H1 (cell line): ENCODE data around the gene PARK7. TPM values are rescaled to one million over a fixed set of nuclear protein-coding genes. Genes with fewer than 3 reads are reported as not detected.

ENCODE experiments used
- CTCF ChIA-PET: fragments of 300-600 bp; sonication (Branson Sonifier 250); formaldehyde crosslinking; loops from one replicate; lab custom pipeline; 2021; ENCODE audit not compliant: partially characterized antibody; lab: Charles Lee
- POLR2A ChIA-PET: fragments of 300-600 bp; sonication (Branson Sonifier 250); formaldehyde crosslinking; loops from one replicate; lab custom pipeline; 2021; ENCODE audit warnings: inconsistent platforms; ENCODE audit not compliant: partially characterized antibody; lab: Charles Lee
- DNase-seq, 2 experiments: peaks; one replicate each; pipeline versions ENCODE4 v3.0.0 to v3.0.0-alpha.2; 2010 to 2022; ENCODE audit warnings: low spot score in 2 of 2, low read depth in 1 of 2, mixed read lengths in 1 of 2
- FAIRE-seq: peaks from 2 replicates; lab custom pipeline; 2011; peaks lifted over from hg19 to GRCh38; lab: Jason Lieb, UNC
- H2AFZ ChIP-seq: 2 replicates; pipeline ENCODE4 v1.8.1; 2012; ENCODE audit warnings: low read length, inconsistent platforms
- H2AK5ac ChIP-seq: 2 replicates; pipeline ENCODE4 v1.6.1; 2013; ENCODE audit warnings: low read depth, low read length
- H2BK120ac ChIP-seq: replicated peaks from 2 replicates; pipeline ENCODE3; 2013; ENCODE audit warnings: low read depth, low read length, inconsistent platforms
- H2BK12ac ChIP-seq: 2 replicates; pipeline ENCODE4 v1.6.1; 2013; ENCODE audit warnings: low read depth, low read length
- H2BK15ac ChIP-seq: 2 replicates; pipeline ENCODE4 v1.6.1; 2013; ENCODE audit warnings: low read length
- H2BK20ac ChIP-seq: 2 replicates; pipeline ENCODE4 v1.6.1; 2013; ENCODE audit warnings: low read length
- H2BK5ac ChIP-seq: 2 replicates; pipeline ENCODE4 v1.6.1; 2013; ENCODE audit warnings: low read depth, low read length
- H3K14ac ChIP-seq: 2 replicates; pipeline ENCODE4 v1.6.1; 2013; ENCODE audit warnings: inconsistent platforms; ENCODE audit not compliant: insufficient read length
- H3K18ac ChIP-seq: 2 replicates; pipeline ENCODE4 v1.6.1; 2013; ENCODE audit warnings: low read length; ENCODE audit errors: extremely low read depth
- H3K23ac ChIP-seq: 2 replicates; pipeline ENCODE4 v1.6.1; 2013; ENCODE audit warnings: inconsistent platforms; ENCODE audit not compliant: insufficient read length
- H3K23me2 ChIP-seq: 2 replicates; pipeline ENCODE4 v1.6.1; 2013; ENCODE audit warnings: low read depth, low read length
- H3K27ac ChIP-seq: 2 replicates; pipeline ENCODE4 v1.6.1; 2011; ENCODE audit warnings: low read depth, low read length, inconsistent platforms
- H3K27me3 ChIP-seq, 4 experiments: replicated peaks in 1 of 4; 1 replicate in 1 of 4; 2 replicates in 3 of 4; pipeline versions ENCODE4 v1.6.1 to v1.8.1; 2011 to 2013; ENCODE audit warnings: low read length in 3 of 4, mild to moderate bottlenecking in 3 of 4, inconsistent platforms in 2 of 4, mixed read lengths in 2 of 4, moderate library complexity in 1 of 4; ENCODE audit not compliant: control insufficient read depth in 3 of 4, insufficient read depth in 3 of 4; ENCODE audit errors: extremely low read depth in 1 of 4
- H3K36me3 ChIP-seq, 4 experiments: 2 replicates each; pipeline versions ENCODE4 v1.6.1 to v1.8.1; 2011 to 2013; ENCODE audit warnings: mild to moderate bottlenecking in 4 of 4, low read length in 3 of 4, moderate library complexity in 2 of 4, control low read depth in 1 of 4, inconsistent platforms in 1 of 4; ENCODE audit not compliant: insufficient read depth in 4 of 4, control insufficient read depth in 2 of 4
- H3K4ac ChIP-seq: replicated peaks from 2 replicates; pipeline ENCODE3; 2013; ENCODE audit warnings: low read length, low read depth, mixed read lengths, inconsistent platforms; ENCODE audit not compliant: insufficient read length
- H3K4me1 ChIP-seq, 4 experiments: replicated peaks in 1 of 4; 1 replicate in 1 of 4; 2 replicates in 3 of 4; pipeline versions ENCODE4 v1.6.1 to v1.8.1; 2011 to 2013; ENCODE audit warnings: low read length in 3 of 4, inconsistent platforms in 2 of 4, mixed read lengths in 1 of 4; ENCODE audit not compliant: insufficient read depth in 4 of 4, control insufficient read depth in 3 of 4
- H3K4me2 ChIP-seq, 2 experiments: 2 replicates each; pipeline versions ENCODE4 v1.6.1 to v1.8.1; 2011 to 2013; ENCODE audit warnings: low read depth in 2 of 2, low read length in 2 of 2, control low read depth in 1 of 2, inconsistent platforms in 1 of 2, mild to moderate bottlenecking in 1 of 2; ENCODE audit not compliant: insufficient read depth in 1 of 2
- H3K4me3 ChIP-seq, 4 experiments: fragments of 200-600, 300-600 bp in 1 of 4; sonication (generic), shearing (Covaris generic), sonication (Bioruptor Twin) in 1 of 4; 2 replicates each; pipeline versions ENCODE4 v1.5.1 to v1.8.1; 2011 to 2016; ENCODE audit warnings: low read length in 4 of 4, low read depth in 3 of 4, control low read depth in 2 of 4, inconsistent platforms in 2 of 4, mild to moderate bottlenecking in 2 of 4, mixed read lengths in 1 of 4, moderate library complexity in 1 of 4; ENCODE audit not compliant: insufficient read depth in 2 of 4; ENCODE audit errors: extremely low read depth in 1 of 4
- H3K56ac ChIP-seq: replicated peaks from 2 replicates; pipeline ENCODE3; 2013; ENCODE audit warnings: low read depth, mild to moderate bottlenecking, mixed read lengths, low read length, inconsistent platforms; ENCODE audit not compliant: insufficient read length
- H3K79me1 ChIP-seq: 2 replicates; pipeline ENCODE4 v1.6.1; 2013; ENCODE audit warnings: low read depth, low read length, control low read depth
- H3K79me2 ChIP-seq, 2 experiments: 2 replicates each; pipeline versions ENCODE4 v1.6.1 to v1.8.1; 2012 to 2013; ENCODE audit warnings: low read length in 2 of 2, mild to moderate bottlenecking in 2 of 2, inconsistent platforms in 1 of 2; ENCODE audit not compliant: insufficient read depth in 2 of 2, control insufficient read depth in 1 of 2
- H3K9ac ChIP-seq, 4 experiments: replicated peaks in 1 of 4; 1 replicate in 1 of 4; 2 replicates in 3 of 4; pipeline versions ENCODE4 v1.6.1 to v1.8.1; 2011 to 2013; ENCODE audit warnings: low read depth in 3 of 4, low read length in 3 of 4, control low read depth in 2 of 4, mild to moderate bottlenecking in 2 of 4, moderate library complexity in 2 of 4, inconsistent platforms in 1 of 4; ENCODE audit errors: extremely low read depth in 1 of 4
- H3K9me3 ChIP-seq, 2 experiments: 2 replicates each; pipeline versions ENCODE4 v1.6.1 to v1.8.1; 2012 to 2013; ENCODE audit warnings: mild to moderate bottlenecking in 2 of 2, moderate library complexity in 2 of 2, control low read depth in 1 of 2, inconsistent platforms in 1 of 2, low read depth in 1 of 2, low read length in 1 of 2, mixed read lengths in 1 of 2; ENCODE audit not compliant: insufficient read depth in 2 of 2
- H4K20me1 ChIP-seq, 2 experiments: replicated peaks in 1 of 2; 2 replicates each; pipeline versions ENCODE3 to v1.8.1; 2011 to 2013; ENCODE audit warnings: inconsistent platforms in 2 of 2, low read length in 2 of 2, mild to moderate bottlenecking in 1 of 2; ENCODE audit not compliant: insufficient read depth in 2 of 2, control insufficient read depth in 1 of 2
- H4K5ac ChIP-seq: 2 replicates; pipeline ENCODE4 v1.6.1; 2013; ENCODE audit warnings: low read length, low read depth, mixed read lengths, inconsistent platforms; ENCODE audit not compliant: insufficient read length
- H4K8ac ChIP-seq: 2 replicates; pipeline ENCODE4 v1.8.0; 2013; ENCODE audit warnings: mild to moderate bottlenecking, moderate library complexity, low read length, inconsistent platforms; ENCODE audit not compliant: insufficient read depth; ENCODE audit errors: extremely low read depth
- H4K91ac ChIP-seq: replicated peaks from 2 replicates; pipeline ENCODE3; 2013; ENCODE audit warnings: low read length, mixed read lengths, inconsistent platforms; ENCODE audit not compliant: insufficient read length
- BACH1 ChIP-seq: IDR thresholded peaks from 2 replicates; pipeline ENCODE4 v1.6.1; 2012; ENCODE audit warnings: low read length, improper control_type of control experiment
- SP4 ChIP-seq: IDR thresholded peaks from 2 replicates; pipeline ENCODE4 v1.6.1; 2012; ENCODE audit warnings: low read length, inconsistent platforms
- WGBS, 2 experiments: shearing (Covaris generic) in 1 of 2; methylation state at CpG; one replicate each; pipeline versions ENCODE4 v1.1.6 to v1.1.7; 2013 to 2015; ENCODE audit warnings: low lambda C conversion rate in 2 of 2, mixed read lengths in 2 of 2, inconsistent platforms in 1 of 2, low coverage in 1 of 2, missing lambda C conversion rate in 1 of 2; ENCODE audit not compliant: insufficient replicate concordance in 2 of 2, insufficient coverage in 1 of 2, insufficient read length in 1 of 2; ENCODE audit errors: extremely low coverage in 1 of 2, missing lambda C conversion rate in 1 of 2; 5-methylcytosine and 5-hydroxymethylcytosine counted together
- polyA plus RNA-seq, 7 experiments: library from polyadenylated mRNA; depleted of rRNA in 3 of 7; stranded (reverse) in 5 of 7; unstranded in 2 of 7; fragments of >200 nt in 5 of 7; fragments of 200-250 nt in 2 of 7; gene quantifications; 1 replicate in 5 of 7; 2 replicates in 1 of 7; 4 replicates in 1 of 7; pipeline versions ENCODE4 v1.2.1 to v1.2.3, GENCODE V29; 2011 to 2013; ENCODE audit warnings: missing spikeins in 2 of 7, mixed read lengths in 2 of 7
- total RNA-seq: library from RNA; stranded (reverse); fragmentation: NEBNext Ultra II Directional; extraction: Animal tissue kit (Norgen Biotek cat#: 25700); gene quantifications from 2 replicates; pipeline ENCODE4 v1.2.1, GENCODE V29; 2021

Gene PARK7
- total and polyA plus RNA-seq, 2 of the 8 experiments (the other 6 are each of a cell fraction or from before 2014, with no cell fraction given) = 206 to 383 TPM

DNA sequence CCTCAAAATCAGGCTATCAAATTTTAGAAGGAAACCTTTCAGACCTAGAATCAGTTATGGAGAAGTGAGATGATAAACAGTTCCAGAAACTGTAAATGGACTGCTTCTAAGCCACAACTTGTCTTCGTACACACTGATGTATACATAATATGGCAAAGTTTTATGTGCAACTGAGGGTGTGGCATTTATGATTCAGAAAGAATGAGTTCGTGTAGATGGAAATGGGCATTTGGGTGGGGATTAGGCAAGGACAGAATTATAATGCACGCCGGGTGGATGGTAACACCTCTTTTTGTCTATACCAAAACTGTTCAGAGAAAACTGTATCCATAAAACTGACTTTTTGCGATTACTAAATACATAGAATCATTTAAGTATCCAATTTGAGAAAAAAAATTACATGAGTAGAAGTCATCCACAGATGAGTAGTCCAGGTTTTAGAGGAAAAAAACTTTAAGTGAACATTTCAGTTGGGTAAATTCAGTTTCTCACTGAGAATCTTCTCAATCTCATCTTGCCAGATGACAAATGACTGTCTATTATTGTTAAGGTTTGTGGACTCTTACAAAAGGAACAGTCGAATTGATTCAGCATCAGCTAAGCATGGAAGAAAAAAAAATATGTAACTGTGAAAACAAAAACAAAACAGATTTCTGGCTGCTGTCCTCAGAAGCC lies 42.1 kb downstream of the PARK7 start:
- peak overlapping the region in 1 of 2 experiments; percentile 47; a peak in 1 of 4 replicates for H3K4me2 ChIP-seq
- peaks cover 4 to 19% (median 12%) of the 10 kb centered on the region in 4 experiments for H3K4me1 ChIP-seq
- H3K36me3 ChIP-seq = no peaks in the 10 kb centered on the region; a peak in 1 of 8 replicates
- no peaks in the 10 kb centered on the region for H3K23me2 ChIP-seq
- H4K8ac ChIP-seq = no peak overlapping the region; the same call in 1 of the 2 replicates
- no peak overlapping the region for H3K56ac ChIP-seq
- no peak overlapping the region for H3K14ac ChIP-seq
- H2BK120ac ChIP-seq = peak overlapping the region; percentile 1
- no peak overlapping the region for H3K4ac ChIP-seq
- H2BK5ac ChIP-seq = peak overlapping the region; percentile 37; the same call in 1 of the 2 replicates
- no peaks in the 10 kb centered on the region for H3K27me3 ChIP-seq
- no peak for DNase-seq
- no peak overlapping the region for H2AFZ ChIP-seq
- H3K27ac ChIP-seq = peak overlapping the region; percentile 61
- H3K9me3 ChIP-seq = no peaks in the 10 kb centered on the region
- H3K9ac ChIP-seq = no peak overlapping the region
- H4K91ac ChIP-seq = peak overlapping the region; percentile 20
- H2BK15ac ChIP-seq = no peak overlapping the region
- peak overlapping the region; percentile 84 for H2BK12ac ChIP-seq
- no peaks in the 10 kb centered on the region for H4K20me1 ChIP-seq
- FAIRE-seq = no peak
- POLR2A ChIA-PET = interaction anchor here (0.8 kb wide), 1 partner anchor 18 kb away, joined by 3 read pairs; no protein-coding TSS in a partner anchor
- TF ChIP-seq BACH1 (no peak), SP4 (no peak)
- 94% methylated on average over 6 of the region's 6 CpGs; no CpG with 5 or more reads in 1 of the 2 experiments for WGBS, 2 experiments
- no peak overlapping the region for H2BK20ac ChIP-seq
- H3K23ac ChIP-seq = no peak overlapping the region
- no peak overlapping the region for H3K4me3 ChIP-seq
- H2AK5ac ChIP-seq = peak overlapping the region; percentile 69; the same call in 1 of the 2 replicates
- no peaks in the 10 kb centered on the region for H3K79me1 ChIP-seq
- no peak overlapping the region; the same call in 1 of the 2 replicates for H3K18ac ChIP-seq
- no peaks in the 10 kb centered on the region for H3K79me2 ChIP-seq
- no peak overlapping the region for H4K5ac ChIP-seq
- CTCF ChIA-PET = interaction anchor here (1.3 to 3.3 kb wide), 3 partner anchors 12 to 312 kb away, joined by 4 to 23 read pairs (median 16); no protein-coding TSS in a partner anchor
